Measurements from ENCODE around the gene SEMA3B.

DNA sequence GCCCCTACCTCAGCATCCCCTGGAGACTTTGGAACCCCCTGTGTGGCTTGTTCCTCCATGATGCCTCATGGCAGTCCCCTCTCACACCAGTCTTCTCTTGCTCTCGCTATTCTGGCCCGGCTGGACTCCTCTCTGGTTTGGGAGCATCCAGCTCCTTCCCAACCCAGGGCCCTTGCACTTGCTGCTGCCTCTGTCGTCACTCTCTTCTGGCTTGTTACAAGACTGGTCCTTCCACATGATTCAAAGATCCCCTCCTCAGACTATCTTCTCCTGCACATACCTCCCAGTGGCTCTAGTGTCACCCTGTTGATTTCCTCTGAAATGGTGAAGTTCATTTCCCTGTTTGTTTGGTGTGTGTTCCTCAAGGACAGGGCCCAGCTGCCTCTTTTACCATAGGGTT is 39.5 kb upstream of the SEMA3B start:
- TF ChIP-seq CTCF (IDR thresholded peaks at IDR 0.05), result no peak
- no peak for TF ChIP-seq POLR2AphosphoS5 (IDR thresholded peaks at IDR 0.05)
